Peyer's patch (tissue), 4 donors: ENCODE measurements around the gene KCNJ13.

Experiments used
- POLR2A ChIP-seq, 2 donors: fragments of 450-650 bp; IDR thresholded peaks; one replicate each; pipeline ENCODE4 v1.5.1; 2017; ENCODE audit warnings: antibody characterized with exemption in 2 of 2, mild to moderate bottlenecking in 2 of 2, moderate library complexity in 2 of 2
- TF ChIP-seq, protein P1 (sequence below), 6 experiments: fragments of 450-650 bp in 4 of 6; fragments of 200-600 bp in 2 of 6; sonication (generic) in 1 of 6; IDR thresholded peaks; one replicate each; pipeline ENCODE4 v1.5.1; 2017 to 2019; ENCODE audit warnings: antibody characterized with exemption in 6 of 6, mild to moderate bottlenecking in 3 of 6, moderate library complexity in 1 of 6

DNA sequence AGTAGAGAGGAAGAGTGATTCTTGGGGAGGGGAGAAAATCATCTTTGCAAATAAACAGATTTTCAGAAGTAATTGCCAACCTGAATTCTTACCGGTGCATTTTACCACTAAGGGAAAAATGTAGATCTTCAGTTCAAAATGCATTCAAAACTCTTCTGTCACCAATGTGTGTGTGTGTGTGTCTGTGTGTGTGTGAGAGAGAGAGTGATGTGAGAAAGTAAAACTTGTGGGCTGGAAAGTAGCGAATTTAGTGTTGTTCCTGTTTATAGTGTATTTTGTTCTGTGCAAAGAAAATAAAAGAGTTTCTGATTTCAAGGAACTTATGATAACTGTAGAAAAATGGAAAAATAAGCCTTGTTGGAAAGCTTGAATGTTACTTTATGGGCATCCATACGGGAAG lies 27.0 kb downstream of the KCNJ13 start:
- TF ChIP-seq, protein P1, sequence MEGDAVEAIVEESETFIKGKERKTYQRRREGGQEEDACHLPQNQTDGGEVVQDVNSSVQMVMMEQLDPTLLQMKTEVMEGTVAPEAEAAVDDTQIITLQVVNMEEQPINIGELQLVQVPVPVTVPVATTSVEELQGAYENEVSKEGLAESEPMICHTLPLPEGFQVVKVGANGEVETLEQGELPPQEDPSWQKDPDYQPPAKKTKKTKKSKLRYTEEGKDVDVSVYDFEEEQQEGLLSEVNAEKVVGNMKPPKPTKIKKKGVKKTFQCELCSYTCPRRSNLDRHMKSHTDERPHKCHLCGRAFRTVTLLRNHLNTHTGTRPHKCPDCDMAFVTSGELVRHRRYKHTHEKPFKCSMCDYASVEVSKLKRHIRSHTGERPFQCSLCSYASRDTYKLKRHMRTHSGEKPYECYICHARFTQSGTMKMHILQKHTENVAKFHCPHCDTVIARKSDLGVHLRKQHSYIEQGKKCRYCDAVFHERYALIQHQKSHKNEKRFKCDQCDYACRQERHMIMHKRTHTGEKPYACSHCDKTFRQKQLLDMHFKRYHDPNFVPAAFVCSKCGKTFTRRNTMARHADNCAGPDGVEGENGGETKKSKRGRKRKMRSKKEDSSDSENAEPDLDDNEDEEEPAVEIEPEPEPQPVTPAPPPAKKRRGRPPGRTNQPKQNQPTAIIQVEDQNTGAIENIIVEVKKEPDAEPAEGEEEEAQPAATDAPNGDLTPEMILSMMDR (IDR thresholded peaks at IDR 0.05) = no peak
- no peak for TF ChIP-seq POLR2A (IDR thresholded peaks at IDR 0.05)
